ENCODE measurements around the gene GPNMB.
"Not testable (repeated sequence)": the region's sequence is repeated elsewhere in the genome, so short reads cannot be mapped to it uniquely, and the experiment has no call there.

Gene GPNMB

DNA sequence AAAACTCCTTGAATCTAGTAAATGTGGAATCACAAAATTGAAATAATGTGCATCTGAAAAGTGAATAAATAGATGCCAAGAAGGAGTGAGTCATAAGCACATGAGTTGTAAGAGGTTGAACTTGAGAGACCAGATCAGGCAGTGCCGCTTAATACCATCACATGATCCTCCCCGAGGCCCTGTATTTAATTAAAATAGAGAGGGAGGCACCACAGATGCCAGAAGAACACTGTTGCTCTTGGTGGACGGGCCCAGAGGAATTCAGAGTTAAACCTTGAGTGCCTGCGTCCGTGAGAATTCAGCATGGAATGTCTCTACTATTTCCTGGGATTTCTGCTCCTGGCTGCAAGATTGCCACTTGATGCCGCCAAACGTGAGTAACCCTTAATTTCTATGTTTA lies at the start of gene GPNMB:
TSS of gene GPNMB (plus strand) at position 221 of the 400 bp plus-strand sequence. CDS start at position 304, 83 bp downstream.
- no peak for DNase-seq

- not testable (repeated sequence) for DNase-seq
Measured at GRCh38 chr7:23197745-23198144, 48.8 kb upstream of the GPNMB start.

GRCh38 chr7:23200331-23200730 lies 46.2 kb upstream of the GPNMB start:
- no peak for DNase-seq

- no peak for DNase-seq
Measured at GRCh38 chr7:23204241-23204640, 42.3 kb upstream of the GPNMB start.

GRCh38 chr7:23205577-23205908 lies 41.0 kb upstream of the GPNMB start:
- no peak for DNase-seq

- no peak for DNase-seq
Measured at GRCh38 chr7:23205909-23206767, 40.4 kb upstream of the GPNMB start.

GRCh38 chr7:23207021-23207420 lies 39.6 kb upstream of the GPNMB start:
- no peak for DNase-seq

GRCh38 chr7:23207884-23208283 lies 38.7 kb upstream of the GPNMB start:
- DNase-seq = no peak

DNA sequence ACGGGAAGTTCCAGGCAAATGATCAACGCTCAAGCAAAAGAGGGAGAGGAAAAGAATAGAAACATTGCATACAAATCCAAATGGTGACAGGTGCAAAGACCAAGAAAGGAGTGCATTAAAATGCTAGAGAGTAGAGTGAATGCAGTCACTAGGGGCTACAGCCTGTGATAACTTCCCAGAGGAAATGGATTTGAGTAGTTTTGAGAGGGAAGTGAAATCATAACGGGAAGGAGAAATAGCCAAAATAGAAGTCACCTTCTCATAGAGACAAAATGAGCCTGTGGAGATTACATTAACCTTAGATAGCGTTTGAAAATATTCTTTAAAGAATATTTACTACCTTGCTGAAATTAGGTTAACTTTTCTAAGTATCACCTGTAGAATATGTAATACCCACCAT lies 38.3 kb upstream of the GPNMB start:
- no peak for DNase-seq

GRCh38 chr7:23210506-23210905 lies 36.1 kb upstream of the GPNMB start:
- no peak for DNase-seq

GRCh38 chr7:23211589-23211988 lies 35.0 kb upstream of the GPNMB start:
- DNase-seq = no peak

DNA sequence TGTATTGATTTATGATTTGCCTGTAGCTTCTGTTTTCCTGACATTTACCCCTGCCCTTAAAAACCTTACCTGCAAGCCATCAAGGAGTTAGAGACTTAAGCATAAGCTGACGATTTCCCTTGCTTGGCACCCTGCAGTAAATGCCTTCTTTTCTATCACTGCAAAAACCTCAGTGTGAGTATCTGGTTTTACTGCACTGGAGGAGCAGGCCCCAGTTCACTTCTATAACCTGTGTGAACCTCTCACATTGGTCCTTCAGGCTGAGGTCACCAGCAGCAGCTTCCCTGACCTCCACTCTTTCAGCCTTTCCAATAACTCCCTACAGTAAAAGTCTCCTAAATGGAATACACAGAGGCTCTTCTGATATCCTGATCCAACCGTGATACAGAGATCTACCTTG lies 34.2 kb upstream of the GPNMB start:
- DNase-seq = no peak

- no peak for DNase-seq
Measured at GRCh38 chr7:23212841-23213240, 33.7 kb upstream of the GPNMB start.

- DNase-seq = no peak
Measured at GRCh38 chr7:23213755-23214154, 32.8 kb upstream of the GPNMB start.

DNA sequence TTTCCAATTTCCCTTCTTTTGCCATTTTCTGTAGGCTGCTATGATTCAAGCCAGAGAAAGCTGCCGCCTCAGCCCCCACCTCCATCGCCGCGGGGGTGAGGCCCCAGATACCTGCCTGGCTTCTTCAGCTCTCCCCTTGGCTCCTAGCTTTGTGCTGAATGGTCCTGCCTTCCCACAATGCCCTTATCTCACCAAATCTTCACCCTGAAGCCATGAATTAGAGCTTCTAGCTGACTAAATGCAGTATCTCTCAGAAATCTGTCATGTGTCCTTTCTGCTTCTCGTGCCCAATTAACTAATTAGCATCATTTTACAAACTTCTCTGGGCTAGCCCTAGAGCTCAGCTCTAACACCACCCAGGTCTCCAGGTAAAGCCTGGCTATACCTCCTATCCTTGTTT lies 32.2 kb upstream of the GPNMB start:
- no peak for DNase-seq

DNA sequence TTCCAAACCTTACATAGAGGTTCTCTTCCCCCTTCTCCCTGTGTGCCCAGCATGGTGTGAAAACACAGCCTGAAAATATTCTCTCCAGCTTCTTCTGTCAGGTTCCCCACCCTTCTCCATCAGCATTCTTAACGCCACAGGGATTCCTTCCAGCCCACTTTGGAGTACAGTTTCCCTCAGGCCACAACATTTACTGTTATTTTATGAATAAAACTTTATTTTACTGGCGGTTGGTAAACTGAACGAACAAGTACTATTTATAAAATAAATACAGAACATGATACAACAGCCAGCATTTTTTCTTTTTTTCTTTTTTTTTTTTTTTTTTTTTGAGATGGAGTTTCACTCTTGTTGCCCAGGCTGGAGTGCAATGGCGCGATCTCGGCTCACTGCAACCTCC lies 31.6 kb upstream of the GPNMB start:
- no peak for DNase-seq

GRCh38 chr7:23216021-23216420 lies 30.6 kb upstream of the GPNMB start:
- DNase-seq = no peak

- no peak for DNase-seq
Measured at GRCh38 chr7:23218196-23218595, 28.4 kb upstream of the GPNMB start.

DNA sequence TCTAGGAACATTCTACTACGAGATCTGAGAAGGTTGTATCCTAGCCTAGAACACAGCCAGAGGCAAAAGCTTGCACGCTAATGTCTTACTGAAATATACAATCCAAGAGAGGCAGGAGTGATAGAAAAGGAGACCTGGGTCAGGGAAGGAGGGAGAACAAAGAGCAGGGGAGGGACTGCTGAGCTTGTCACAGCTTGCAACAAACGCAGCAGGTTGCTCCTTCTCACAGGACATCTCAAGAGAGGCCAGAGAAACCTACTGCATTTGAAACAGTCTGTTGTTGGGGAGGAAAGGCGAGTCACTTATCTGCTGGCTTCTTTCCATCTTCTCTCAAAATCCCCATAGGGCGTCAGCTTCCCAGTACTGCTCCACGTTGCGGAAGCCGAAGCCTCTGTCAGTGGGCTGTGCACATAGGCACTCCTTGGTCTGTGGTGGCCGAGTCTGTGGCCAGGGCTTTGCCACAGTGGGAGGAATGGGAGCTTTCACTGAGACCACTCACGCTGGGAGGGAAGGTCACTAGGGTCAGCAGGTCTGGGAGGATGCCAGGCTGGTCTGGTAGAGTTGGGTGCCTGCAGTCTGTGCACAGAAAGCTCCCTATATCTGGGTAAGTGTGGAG lies 25.8 kb upstream of the GPNMB start:
- no peak for DNase-seq

DNA sequence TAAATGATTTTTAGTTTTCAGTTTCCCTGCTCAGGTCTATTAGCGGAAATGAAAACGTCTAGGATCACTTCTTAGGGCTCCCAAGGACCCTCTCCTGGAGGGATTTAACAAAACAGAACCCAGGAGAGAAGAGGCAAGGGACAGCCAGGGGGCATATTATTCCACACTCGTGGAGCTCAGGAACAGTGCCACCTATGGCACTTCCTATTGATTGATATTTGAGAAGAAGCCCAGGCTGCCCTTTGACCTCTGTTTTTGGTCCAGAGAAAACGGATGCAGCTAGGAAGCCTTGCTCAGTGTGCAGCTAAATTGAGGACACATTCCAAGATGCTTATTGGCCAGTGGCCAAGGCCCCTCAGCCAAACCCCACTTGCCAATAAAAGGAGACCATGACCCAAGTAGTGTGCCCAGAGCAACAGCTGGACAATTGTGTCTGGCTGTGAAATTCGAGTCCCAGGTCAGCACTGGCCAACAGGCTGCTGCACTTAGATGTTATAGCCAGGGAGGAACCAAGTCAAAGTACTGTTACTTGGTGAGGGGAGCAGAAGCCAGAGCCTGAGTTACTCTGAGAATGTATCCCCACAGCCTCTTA lies 24.0 kb upstream of the GPNMB start:
- no peak for DNase-seq

GRCh38 chr7:23224364-23224763 lies 22.2 kb upstream of the GPNMB start:
- DNase-seq = not testable (repeated sequence)

DNA sequence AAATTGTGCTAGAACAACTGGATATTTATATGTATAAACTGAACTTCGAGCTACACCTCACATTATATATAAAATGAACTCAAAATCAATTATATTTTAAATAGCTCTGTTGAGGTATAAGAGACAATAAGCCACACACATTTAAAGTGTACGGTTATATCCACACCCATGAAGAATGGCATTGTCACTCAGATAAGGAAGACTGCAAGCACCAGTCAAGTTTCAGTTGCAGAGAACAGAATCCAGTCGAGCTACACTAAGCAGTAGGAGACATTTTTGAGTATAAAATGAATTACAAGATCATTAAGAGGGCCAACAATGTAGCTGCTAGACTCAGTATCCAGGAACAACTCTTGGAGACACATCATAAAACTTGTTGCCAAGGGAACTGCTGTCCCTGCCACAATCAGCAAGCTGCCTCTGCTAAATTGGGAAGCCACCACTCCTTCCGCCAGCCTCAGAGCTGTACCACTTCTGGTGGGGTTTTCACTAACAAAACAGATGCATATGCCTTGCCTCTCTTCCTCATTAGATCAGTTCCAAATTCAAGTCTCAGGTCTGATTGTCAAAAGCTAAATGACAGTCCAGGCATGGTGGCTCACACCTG lies 19.6 kb upstream of the GPNMB start:
- no peak for DNase-seq

GRCh38 chr7:23228412-23228811 lies 18.2 kb upstream of the GPNMB start:
- no peak for DNase-seq

DNA sequence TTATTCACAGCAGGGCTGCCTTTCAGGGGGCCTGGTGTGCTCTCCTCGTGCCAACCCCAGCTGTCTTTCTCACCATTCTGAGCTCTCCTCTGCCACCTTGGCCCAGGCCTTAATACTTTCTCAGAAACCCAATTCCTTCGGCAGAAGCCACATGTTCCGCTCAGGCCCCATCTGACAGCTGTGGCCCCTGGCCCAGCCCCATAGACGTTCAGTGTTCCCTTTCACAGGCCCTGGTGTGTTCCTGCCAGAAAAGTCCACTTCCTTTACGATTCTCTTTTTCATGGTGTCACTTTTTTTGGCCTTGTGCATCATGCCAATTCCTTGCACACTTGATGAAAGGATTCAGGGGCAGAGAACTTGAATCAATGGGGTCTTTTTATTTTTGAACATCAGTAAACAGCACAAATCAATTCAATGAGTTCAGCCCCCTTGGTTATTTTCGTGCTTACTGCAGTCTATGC lies 15.9 kb upstream of the GPNMB start:
- no peak for DNase-seq

Data from activated CD4-positive, alpha-beta T cell treated with anti-CD3 and anti-CD28 coated beads for 48 hours (primary cell).